Smooth muscle cell of the pulmonary artery (primary cell): ENCODE measurements around the gene NUDT12. TPM values are rescaled to one million over a fixed set of nuclear protein-coding genes. Genes with fewer than 3 reads are reported as not detected.

Experiments used
- total RNA-seq: library from RNA; depleted of rRNA; stranded (reverse); fragments of >200 nt; gene quantifications from 2 replicates; pipeline ENCODE4 v1.2.3, GENCODE V29; 2014

The NUDT12 gene
- 6.8 and 10.8 TPM in 2 replicates for total RNA-seq

GRCh38 chr5:103562453-103563157 is at the start of gene NUDT12:
TSS of gene NUDT12 (minus strand) at chr5:103562789. CDS start at chr5:103560248, 2,541 bp downstream.

